ENCODE measurements around the gene TMEM203. TPM values are rescaled to one million over a fixed set of nuclear protein-coding genes. Genes with fewer than 3 reads are reported as not detected.

TMEM203 gene
- total and polyA plus RNA-seq, 10 of the 15 experiments (the other 5 are each of a cell fraction or from before 2014, with no cell fraction given), result 7.2 to 68.1 (median 33.8) TPM

DNA sequence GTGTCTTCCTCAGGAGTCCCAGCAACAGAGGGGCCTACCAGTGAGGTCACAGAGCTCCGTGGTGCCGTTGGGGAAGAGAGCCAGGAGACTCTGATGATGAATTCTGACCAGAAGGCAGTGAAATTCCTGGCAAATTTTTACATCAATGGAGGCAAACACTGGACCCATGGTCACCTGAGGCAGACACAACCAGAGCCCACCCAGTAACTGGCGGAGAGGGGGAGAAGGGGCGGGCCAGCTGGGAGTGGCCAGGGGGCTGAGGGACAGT lies 45.7 kb upstream of the TMEM203 start, which contains the start of gene STPG3 (continued):
- TF ChIP-seq BACH1 (IDR thresholded peaks at IDR 0.05; ENCODE audit: borderline replicate concordance), result no peak

- no peak for TF ChIP-seq ZNF384 (IDR thresholded peaks at IDR 0.05; ENCODE audit: borderline replicate concordance, low read depth, low read length)
- TF ChIP-seq NFXL1 (IDR thresholded peaks at IDR 0.05; ENCODE audit: borderline replicate concordance), result no peak
- no peak for TF ChIP-seq MEF2B (IDR thresholded peaks at IDR 0.05; ENCODE audit: partially characterized antibody, poor library complexity, severe bottlenecking)
- TF ChIP-seq, protein P1, sequence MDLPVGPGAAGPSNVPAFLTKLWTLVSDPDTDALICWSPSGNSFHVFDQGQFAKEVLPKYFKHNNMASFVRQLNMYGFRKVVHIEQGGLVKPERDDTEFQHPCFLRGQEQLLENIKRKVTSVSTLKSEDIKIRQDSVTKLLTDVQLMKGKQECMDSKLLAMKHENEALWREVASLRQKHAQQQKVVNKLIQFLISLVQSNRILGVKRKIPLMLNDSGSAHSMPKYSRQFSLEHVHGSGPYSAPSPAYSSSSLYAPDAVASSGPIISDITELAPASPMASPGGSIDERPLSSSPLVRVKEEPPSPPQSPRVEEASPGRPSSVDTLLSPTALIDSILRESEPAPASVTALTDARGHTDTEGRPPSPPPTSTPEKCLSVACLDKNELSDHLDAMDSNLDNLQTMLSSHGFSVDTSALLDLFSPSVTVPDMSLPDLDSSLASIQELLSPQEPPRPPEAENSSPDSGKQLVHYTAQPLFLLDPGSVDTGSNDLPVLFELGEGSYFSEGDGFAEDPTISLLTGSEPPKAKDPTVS (IDR thresholded peaks at IDR 0.05; ENCODE audit: low read depth, low read length), result no peak
- no peak for TF ChIP-seq TARDBP (IDR thresholded peaks at IDR 0.05; ENCODE audit: borderline replicate concordance)
- TF ChIP-seq CHD2 (IDR thresholded peaks at IDR 0.05; ENCODE audit: borderline replicate concordance, low read depth, low read length), result no peak
- TF ChIP-seq IKZF1 (conservative IDR thresholded peaks at IDR 0.05), result no peak
- no peak for TF ChIP-seq RAD21 (IDR thresholded peaks at IDR 0.05; ENCODE audit: insufficient read depth, low read depth, low read length)
- no peak for TF ChIP-seq TAF1 (IDR thresholded peaks at IDR 0.05; ENCODE audit: borderline replicate concordance, low read depth, low read length)
- no peak for TF ChIP-seq FOXK2 (IDR thresholded peaks at IDR 0.05)
- TF ChIP-seq, protein P2, sequence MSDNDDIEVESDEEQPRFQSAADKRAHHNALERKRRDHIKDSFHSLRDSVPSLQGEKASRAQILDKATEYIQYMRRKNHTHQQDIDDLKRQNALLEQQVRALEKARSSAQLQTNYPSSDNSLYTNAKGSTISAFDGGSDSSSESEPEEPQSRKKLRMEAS (IDR thresholded peaks at IDR 0.05; ENCODE audit: low read depth, low read length), result no peak
- RAD21 ChIA-PET (ENCODE audit: unreplicated experiment), result no interaction called here
- no peaks in the 10 kb centered on the region for H3K9me3 ChIP-seq (replicated peaks; ENCODE audit: control insufficient read depth, insufficient read depth, low read length)
- H3K27me3 ChIP-seq (replicated peaks in 1 of 2; ENCODE audit: control insufficient read depth in 2 of 2, insufficient read depth in 2 of 2, low read length in 1 of 2), result no peaks in the 10 kb centered on the region
- SMC1A ChIA-PET (ENCODE audit: uncharacterized antibody, unreplicated experiment), result no interaction called here
- POLR2A ChIA-PET, result no interaction called here
- H4K20me1 ChIP-seq (ENCODE audit: control insufficient read depth, insufficient read depth), result no peaks in the 10 kb centered on the region
- peaks cover 9% of the 10 kb centered on the region for H3K4me1 ChIP-seq (ENCODE audit: control insufficient read depth, insufficient read depth, low read length)
- no TSS peak for BruUV-seq (replicated peaks)
- DNase-seq (ENCODE audit: low read depth, low spot score) (no peak), FAIRE-seq (no peak), ATAC-seq (no peak)
- in situ Hi-C loops (cut with MboI) (no loop called here), intact Hi-C loops (cut with micrococcal nuclease; ENCODE audit: unreplicated experiment) (no loop called here)
- peaks cover 4% of the 10 kb centered on the region for H3K79me2 ChIP-seq (ENCODE audit: control insufficient read depth, insufficient read depth, low read length)
- WGBS (ENCODE audit: insufficient coverage, insufficient replicate concordance, low lambda C conversion rate, missing lambda C conversion rate), result 50% methylated on average over 14 of the region's 18 CpGs
- no peaks in the 10 kb centered on the region for H3K36me3 ChIP-seq (ENCODE audit: control insufficient read depth in 2 of 2, insufficient read depth in 2 of 2, low read length in 1 of 2)
- no peak overlapping the region for H3K4me2 ChIP-seq (ENCODE audit: control insufficient read depth, insufficient read depth)
- no peak overlapping the region for H3K9ac ChIP-seq (ENCODE audit: control insufficient read depth, insufficient read depth, low read length)
- no peak overlapping the region for H3K4me3 ChIP-seq
- H3K27ac ChIP-seq (ENCODE audit: control insufficient read depth, insufficient read depth), result no peak overlapping the region
- no peak overlapping the region for H2AFZ ChIP-seq (ENCODE audit: control insufficient read depth, low read depth, low read length)
- CTCF ChIA-PET, result no interaction called here
Observed at GRCh38 chr9:137250329-137251193, 45.1 kb upstream of the TMEM203 start.

Measured in GM12878 (cell line).